K562 (cell line): ENCODE data around the gene LAMTOR4. TPM values are rescaled to one million over a fixed set of nuclear protein-coding genes. Genes with fewer than 3 reads are reported as not detected.

Experiments used
- CLOCK ChIP-seq: fragments of 250-450 bp; sonication (Bioruptor Pico); IDR thresholded peaks from 2 replicates; pipeline ENCODE4 v1.4.0; 2020; ENCODE audit warnings: mild to moderate bottlenecking, moderate library complexity, borderline replicate concordance
- E2F8 ChIP-seq: fragments of 450-650 bp; IDR thresholded peaks from 2 replicates; pipeline ENCODE4 v1.7.1; 2018; ENCODE audit warnings: mild to moderate bottlenecking, low read depth; ENCODE audit not compliant: partially characterized antibody
- FIP1L1 ChIP-seq: fragments of 200-400 bp; formaldehyde crosslinking; IDR thresholded peaks from 2 replicates; pipeline ENCODE4 v1.6.1; 2018; ENCODE audit warnings: mild to moderate bottlenecking, low read depth, low read length; ENCODE audit not compliant: poor library complexity, severe bottlenecking
- FUS ChIP-seq: fragments of 200-400 bp; formaldehyde crosslinking; optimal IDR thresholded peaks from 2 replicates; pipeline ENCODE3; 2017; ENCODE audit warnings: low read depth, low read length
- HDAC3 ChIP-seq: fragments of 450-650 bp; IDR thresholded peaks from 2 replicates; pipeline ENCODE4 v1.6.1; 2018; ENCODE audit warnings: borderline replicate concordance, mild to moderate bottlenecking, moderate library complexity; ENCODE audit not compliant: partially characterized antibody
- MNT ChIP-seq, 2 experiments: fragments of 450-650 bp; conservative IDR thresholded peaks; 2 replicates each; pipeline ENCODE4 v1.6.1; 2017; ENCODE audit warnings: mild to moderate bottlenecking in 2 of 2, moderate library complexity in 2 of 2
- NCOA1 ChIP-seq: fragments of 450-650 bp; IDR thresholded peaks from 2 replicates; pipeline ENCODE4 v1.6.1; 2016; ENCODE audit warnings: low read depth
- NFXL1 ChIP-seq: fragments of 450-650 bp; formaldehyde crosslinking; IDR thresholded peaks from 2 replicates; pipeline ENCODE4 v1.4.0; 2021; ENCODE audit warnings: mild to moderate bottlenecking
- NR2C1 ChIP-seq, 2 experiments: fragments of 450-650 bp; IDR thresholded peaks; 2 replicates each; pipeline ENCODE4 v1.6.1; 2017; ENCODE audit warnings: mild to moderate bottlenecking in 2 of 2, antibody characterized with exemption in 1 of 2, inconsistent platforms in 1 of 2, missing compliant biosample characterization in 1 of 2, missing genetic modification characterization in 1 of 2
- POLR2B ChIP-seq: fragments of 450-650 bp; IDR thresholded peaks from 2 replicates; pipeline ENCODE4 v1.6.1; 2018; ENCODE audit warnings: low read depth; ENCODE audit not compliant: partially characterized antibody
- RCOR1 ChIP-seq, 2 experiments: IDR thresholded peaks; 2 replicates each; pipeline ENCODE4 v1.6.1; 2012; ENCODE audit warnings: low read depth in 2 of 2, low read length in 2 of 2, borderline replicate concordance in 1 of 2, improper control_type of control experiment in 1 of 2
- ZFPM2 ChIP-seq: fragments of 250-450 bp; sonication (Bioruptor Pico); IDR thresholded peaks from 2 replicates; pipeline ENCODE4 v1.5.1; 2022; ENCODE audit warnings: mild to moderate bottlenecking
- ZNF143 ChIP-seq: sonication (generic); formaldehyde crosslinking; IDR thresholded peaks from 2 replicates; pipeline ENCODE4 v1.9.0; 2022; ENCODE audit warnings: mild to moderate bottlenecking, missing genetic modification reagents
- ZNF224 ChIP-seq: sonication (generic); formaldehyde crosslinking; IDR thresholded peaks from 2 replicates; pipeline ENCODE4 v1.8.0; 2022; ENCODE audit warnings: mild to moderate bottlenecking, missing genetic modification reagents
- ZNF764 ChIP-seq: fragments of 250-450 bp; sonication (Bioruptor Pico); IDR thresholded peaks from 2 replicates; pipeline ENCODE4 v1.4.0; 2020; ENCODE audit warnings: low read depth, mild to moderate bottlenecking, moderate library complexity
- ZNF77 ChIP-seq: fragments of 250-450 bp; sonication (Bioruptor Pico); IDR thresholded peaks from 2 replicates; pipeline ENCODE4 v1.5.0; 2020
- polyA plus RNA-seq, 8 experiments: library from polyadenylated mRNA; depleted of rRNA in 4 of 8; stranded (reverse) in 5 of 8; unstranded in 3 of 8; fragments of >200 nt; fragmentation: Nextera tagmentation in 2 of 8; fragmentation: Illumina TruSeq in 1 of 8; extraction: Ambion mirVana in 2 of 8; extraction: Trizol in 1 of 8; gene quantifications; 2 replicates each; pipeline versions ENCODE4 v1.2.1 to v1.2.3, GENCODE V29; 2011 to 2014; ENCODE audit warnings: inconsistent platforms in 1 of 8, missing spikeins in 1 of 8
- total RNA-seq, 7 experiments: library from RNA; depleted of rRNA in 6 of 7; stranded (reverse); fragments of >200 nt in 6 of 7; fragmentation: Illumina TruSeq in 2 of 7; extraction: Trizol in 2 of 7; gene quantifications; 2 replicates each; pipeline versions ENCODE4 v1.2.1 to v1.2.3, GENCODE V29; 2011 to 2021; ENCODE audit warnings: low replicate concordance in 1 of 7
- TF ChIP-seq, protein P1 (sequence below): IDR thresholded peaks from 3 replicates; pipeline ENCODE4 v1.6.1; 2011; ENCODE audit warnings: borderline replicate concordance, mild to moderate bottlenecking; ENCODE audit not compliant: insufficient read length, insufficient read depth

The LAMTOR4 gene
- total and polyA plus RNA-seq, 9 of the 15 experiments (the other 6 are each of a cell fraction or from before 2014, with no cell fraction given): 79.6 to 314 (median 195) TPM

GRCh38 chr7:100130608-100131453, 17.9 kb upstream of the LAMTOR4 start (continued):
- TF ChIP-seq, protein P1, sequence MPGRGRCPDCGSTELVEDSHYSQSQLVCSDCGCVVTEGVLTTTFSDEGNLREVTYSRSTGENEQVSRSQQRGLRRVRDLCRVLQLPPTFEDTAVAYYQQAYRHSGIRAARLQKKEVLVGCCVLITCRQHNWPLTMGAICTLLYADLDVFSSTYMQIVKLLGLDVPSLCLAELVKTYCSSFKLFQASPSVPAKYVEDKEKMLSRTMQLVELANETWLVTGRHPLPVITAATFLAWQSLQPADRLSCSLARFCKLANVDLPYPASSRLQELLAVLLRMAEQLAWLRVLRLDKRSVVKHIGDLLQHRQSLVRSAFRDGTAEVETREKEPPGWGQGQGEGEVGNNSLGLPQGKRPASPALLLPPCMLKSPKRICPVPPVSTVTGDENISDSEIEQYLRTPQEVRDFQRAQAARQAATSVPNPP: no peak
- TF ChIP-seq FIP1L1 (no peak), POLR2B (no peak), FUS (no peak), ZNF77 (CRISPR knock-in tag) (no peak), NCOA1 (peak; percentile 34; the same call in 1 of the 2 replicates), NFXL1 (CRISPR knock-in tag) (0 out of 2 replicates have a peak, but pooled peaks have one; percentile 15), NR2C1 (IDR thresholded peaks at IDR 0.05) (no peak), NR2C1 (tag; IDR thresholded peaks at IDR 0.05) (no peak), E2F8 (peak; percentile 45), MNT (conservative IDR thresholded peaks at IDR 0.05) (no peak; a peak in 2 of 4 replicates), ZNF764 (CRISPR knock-in tag) (0 out of 2 replicates have a peak, but pooled peaks have one; percentile 31), HDAC3 (no peak), RCOR1 (IDR thresholded peaks at IDR 0.05; ENCODE audit: borderline replicate concordance in 1 of 2, low read depth in 2 of 2, low read length in 2 of 2) (peak in 1 of 2 experiments; percentile 33; a peak in 1 of 4 replicates), ZNF143 (no peak), ZNF224 (no peak), CLOCK (no peak), ZFPM2 (no peak)
